NCI-H1930 (cell line): ENCODE data around the gene TEKTIP1.

Source experiments
- DNase-seq, 2 experiments: peaks; one replicate each; lab custom pipeline; 2025; lab: John Stamatoyannopoulos, UW

Gene TEKTIP1

GRCh38 chr19:3537438-3538240 lies 1.3 kb upstream of the TEKTIP1 start:
- no peak for DNase-seq

- DNase-seq = no peak
Measured at GRCh38 chr19:3538258-3538929, 580 bp upstream of the TEKTIP1 start.

GRCh38 chr19:3539756-3540118 lies 763 bp downstream of the TEKTIP1 start:
- DNase-seq = no peak

GRCh38 chr19:3543150-3544057 lies 4.4 kb downstream of the TEKTIP1 start:
- no peak for DNase-seq

- DNase-seq = no peak
Measured at GRCh38 chr19:3544058-3544376, 5.0 kb downstream of the TEKTIP1 start.

GRCh38 chr19:3544742-3545668 lies 6.0 kb downstream of the TEKTIP1 start:
- DNase-seq = no peak

GRCh38 chr19:3545669-3546034 lies 6.7 kb downstream of the TEKTIP1 start:
- DNase-seq = no peak

GRCh38 chr19:3546119-3546518 lies 7.1 kb downstream of the TEKTIP1 start:
- DNase-seq = no peak

- DNase-seq = no peak
Measured at GRCh38 chr19:3547301-3547731, 8.3 kb downstream of the TEKTIP1 start.

- DNase-seq = no peak
Measured at GRCh38 chr19:3547767-3548282, 8.9 kb downstream of the TEKTIP1 start.

- no peak for DNase-seq
Measured at GRCh38 chr19:3548606-3549005, 9.6 kb downstream of the TEKTIP1 start.

GRCh38 chr19:3549816-3550215 lies 10.8 kb downstream of the TEKTIP1 start:
- no peak for DNase-seq

- DNase-seq = no peak
Measured at GRCh38 chr19:3550947-3551791, 12.2 kb downstream of the TEKTIP1 start.

GRCh38 chr19:3551792-3552095 lies 12.8 kb downstream of the TEKTIP1 start:
- no peak for DNase-seq

- DNase-seq = no peak
Measured at GRCh38 chr19:3554254-3555083, 15.5 kb downstream of the TEKTIP1 start.

- DNase-seq = no peak
Measured at GRCh38 chr19:3555653-3556422, 16.9 kb downstream of the TEKTIP1 start.

- no peak for DNase-seq
Measured at GRCh38 chr19:3556423-3556977, 17.5 kb downstream of the TEKTIP1 start.

- DNase-seq = no peak
Measured at GRCh38 chr19:3556978-3557460, 18.0 kb downstream of the TEKTIP1 start.
